NCI-H2196 (cell line): Measurements from ENCODE around the gene TMEM252.

Experiments
- DNase-seq: peaks from one replicate; lab custom pipeline; 2025; ENCODE audit not compliant: unreplicated experiment; lab: John Stamatoyannopoulos, UW

TMEM252 gene

GRCh38 chr9:68500457-68501381, 40.0 kb downstream of the TMEM252 start:
- no peak for DNase-seq

- no peak for DNase-seq
Observed at GRCh38 chr9:68498816-68499215, 41.9 kb downstream of the TMEM252 start.

DNA sequence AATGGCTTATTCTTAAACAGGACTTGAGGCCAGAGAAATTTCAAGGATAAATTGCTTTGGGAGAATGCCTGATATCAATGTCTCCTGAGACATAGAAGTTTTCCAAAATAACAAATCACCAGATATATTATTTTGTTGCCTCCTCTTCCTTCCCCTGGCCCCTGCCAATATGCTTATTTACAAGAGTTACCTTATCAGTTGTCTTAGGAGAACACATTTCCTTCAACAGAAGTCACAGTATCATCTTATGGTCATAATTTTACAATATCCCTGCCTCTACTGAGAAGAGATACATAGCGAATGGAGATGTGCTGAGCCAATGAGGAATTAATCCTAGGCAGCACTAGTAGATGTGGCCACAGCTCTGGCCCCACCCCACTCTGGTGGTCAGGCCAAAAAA, 43.1 kb downstream of the TMEM252 start:
- DNase-seq = no peak

DNA sequence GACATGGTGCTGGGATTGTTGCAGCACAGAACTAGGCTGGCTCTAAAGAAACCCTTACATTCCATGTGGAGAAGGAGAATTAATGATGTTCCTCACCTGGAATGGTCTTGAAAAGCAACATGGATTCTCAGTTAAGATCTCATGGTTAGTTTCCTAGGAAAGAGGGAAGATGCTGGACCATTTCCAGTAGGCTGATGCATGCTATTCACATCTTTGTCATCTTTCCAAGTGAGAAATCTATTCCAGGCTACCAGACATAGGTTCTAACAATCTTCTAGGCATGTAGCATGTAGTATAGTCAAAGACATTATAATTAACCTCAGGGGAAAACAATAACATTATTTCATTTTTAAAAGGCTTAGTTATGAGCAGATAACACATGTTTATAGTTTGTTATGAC, 44.3 kb downstream of the TMEM252 start:
- DNase-seq = no peak

DNA sequence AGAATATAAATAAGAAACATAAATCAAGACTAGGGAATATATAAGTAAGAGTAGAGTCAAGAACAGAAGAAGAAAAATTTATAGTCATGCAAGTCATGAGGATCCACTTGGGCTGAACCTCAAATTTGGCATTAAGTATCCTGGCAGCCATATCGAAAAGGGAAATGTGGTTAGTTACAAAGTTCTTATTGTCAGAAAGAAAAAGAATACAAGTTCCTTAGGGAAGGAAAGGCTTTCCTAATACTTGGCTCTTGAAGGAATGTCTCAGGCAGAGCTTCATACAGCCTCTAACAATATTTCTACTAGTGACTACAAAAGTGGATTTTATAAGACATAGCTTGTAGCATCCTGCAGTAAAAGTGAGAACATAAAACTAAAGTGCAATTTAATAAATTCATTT, 45.4 kb downstream of the TMEM252 start:
- DNase-seq = no peak

DNA sequence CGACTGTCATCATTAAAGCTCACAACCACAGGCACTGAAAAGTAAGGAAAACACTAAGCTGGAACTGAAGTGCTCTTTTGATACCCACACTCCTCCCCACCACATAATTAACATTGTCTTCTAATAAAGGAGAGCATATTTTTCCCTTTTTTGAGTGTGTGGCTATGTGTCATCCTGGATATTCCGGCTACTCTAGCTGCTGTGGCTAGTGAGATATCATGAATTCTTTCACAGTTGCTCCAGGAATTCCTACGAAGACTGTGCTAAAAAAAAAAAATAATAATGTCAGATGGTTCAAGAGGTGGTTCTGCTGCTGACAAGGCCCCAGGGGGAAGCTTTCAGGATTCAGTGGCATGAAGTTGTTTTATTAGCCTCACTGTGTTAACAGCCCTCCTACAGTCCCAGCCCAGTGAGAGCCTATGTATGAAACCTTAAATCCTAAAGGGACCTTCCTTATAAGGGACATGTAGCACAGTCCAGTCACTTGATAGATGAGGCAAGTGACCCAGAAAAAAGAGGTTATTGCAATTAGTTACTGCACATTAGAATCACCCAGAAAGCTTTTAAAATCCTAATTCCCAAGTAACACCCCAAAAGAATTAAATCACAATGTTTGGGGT, 46.6 kb downstream of the TMEM252 start:
- DNase-seq = no peak

- no peak for DNase-seq
Observed at GRCh38 chr9:68493541-68493940, 47.1 kb downstream of the TMEM252 start.

DNA sequence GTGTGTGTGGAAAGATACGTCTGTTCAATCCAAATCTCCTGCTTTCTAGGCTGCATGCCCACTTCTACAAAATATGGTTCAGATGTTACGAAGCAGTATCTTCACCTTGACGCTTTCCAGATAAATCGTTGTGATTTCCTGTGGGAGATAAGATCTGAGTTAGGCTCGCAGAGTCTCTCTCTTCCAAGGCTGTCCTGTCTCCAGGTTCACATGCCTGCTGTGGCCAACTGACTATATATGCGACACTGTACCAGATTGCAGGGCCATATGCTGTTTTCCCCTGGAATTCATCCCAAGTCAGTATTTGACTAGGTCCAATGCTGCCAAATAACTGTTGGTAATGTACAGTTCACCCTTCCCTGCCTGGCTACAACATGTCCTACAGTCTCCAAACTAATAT, 47.9 kb downstream of the TMEM252 start:
- no peak for DNase-seq

DNA sequence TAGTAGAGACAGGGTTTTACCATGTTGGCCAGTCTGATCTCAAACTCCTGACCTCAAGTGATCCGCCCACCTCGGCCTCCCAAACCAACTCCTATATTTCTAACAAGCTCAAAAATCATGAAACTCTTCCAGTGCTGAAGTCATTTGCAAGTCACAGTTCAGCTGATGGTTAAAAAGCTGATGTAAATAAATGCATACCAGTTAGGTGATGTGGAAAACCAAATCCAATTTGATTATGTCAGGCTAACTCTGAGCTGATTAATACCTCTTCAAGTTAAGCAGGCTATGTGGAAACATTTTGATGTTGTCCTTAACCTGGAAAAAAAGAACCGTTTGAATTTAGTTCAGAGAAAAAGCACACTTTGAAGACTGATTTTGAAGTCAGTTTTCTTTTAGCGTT, 51.0 kb downstream of the TMEM252 start:
- no peak for DNase-seq

DNA sequence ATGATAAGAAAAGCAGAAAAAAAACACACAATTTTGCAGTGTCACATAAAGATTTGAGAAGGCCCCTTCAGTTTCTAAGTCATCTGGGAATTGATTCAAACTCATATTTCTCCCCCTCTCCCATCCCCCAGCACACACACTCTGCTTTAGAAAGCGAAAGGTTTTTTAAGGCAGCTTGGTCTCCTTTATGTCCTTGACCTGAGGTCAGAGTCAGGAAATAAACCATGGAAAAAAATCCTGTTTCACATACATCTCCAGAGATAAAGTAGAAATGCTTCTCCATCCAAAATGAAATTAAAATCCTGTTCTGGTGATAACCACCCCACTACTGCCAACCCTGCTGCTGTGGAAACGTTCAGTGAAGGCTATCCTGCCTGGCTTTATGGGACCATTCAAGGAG, 52.6 kb downstream of the TMEM252 start:
- no peak for DNase-seq
